22Rv1 (cell line): ENCODE measurements around the gene TMTC2.

Experiments
- H3K27ac ChIP-seq: fragments of 450-650 bp; 2 replicates; pipeline ENCODE4 v1.5.1; 2017
- ZFX ChIP-seq: fragments of 450-650 bp; IDR thresholded peaks from 2 replicates; pipeline ENCODE4 v1.6.1; 2017; ENCODE audit warnings: antibody characterized with exemption, borderline replicate concordance
- TF ChIP-seq, protein P1 (sequence below): fragments of 450-650 bp; IDR thresholded peaks from 2 replicates; pipeline ENCODE4 v1.5.1; 2017; ENCODE audit warnings: mild to moderate bottlenecking

TMTC2 gene

DNA sequence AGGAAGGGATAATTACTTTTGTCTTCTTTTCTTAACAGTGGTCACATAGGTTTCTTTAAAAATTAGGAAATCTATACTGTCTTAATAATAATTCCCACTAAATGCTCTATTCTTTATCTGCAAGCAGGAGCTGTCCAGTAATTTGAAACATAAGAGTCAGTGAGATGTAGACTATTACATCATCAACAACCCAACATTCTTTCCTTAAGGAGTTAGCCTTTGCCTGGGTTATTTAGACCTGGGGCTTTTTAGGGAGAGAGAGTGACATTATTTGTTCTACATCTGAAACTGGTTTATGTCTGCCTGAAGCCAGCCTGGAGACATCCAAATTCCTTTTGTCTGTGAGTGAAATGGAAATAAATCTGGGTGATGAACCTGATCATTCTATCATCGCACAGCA is 294.4 kb downstream of the TMTC2 start:
- TF ChIP-seq, protein P1, sequence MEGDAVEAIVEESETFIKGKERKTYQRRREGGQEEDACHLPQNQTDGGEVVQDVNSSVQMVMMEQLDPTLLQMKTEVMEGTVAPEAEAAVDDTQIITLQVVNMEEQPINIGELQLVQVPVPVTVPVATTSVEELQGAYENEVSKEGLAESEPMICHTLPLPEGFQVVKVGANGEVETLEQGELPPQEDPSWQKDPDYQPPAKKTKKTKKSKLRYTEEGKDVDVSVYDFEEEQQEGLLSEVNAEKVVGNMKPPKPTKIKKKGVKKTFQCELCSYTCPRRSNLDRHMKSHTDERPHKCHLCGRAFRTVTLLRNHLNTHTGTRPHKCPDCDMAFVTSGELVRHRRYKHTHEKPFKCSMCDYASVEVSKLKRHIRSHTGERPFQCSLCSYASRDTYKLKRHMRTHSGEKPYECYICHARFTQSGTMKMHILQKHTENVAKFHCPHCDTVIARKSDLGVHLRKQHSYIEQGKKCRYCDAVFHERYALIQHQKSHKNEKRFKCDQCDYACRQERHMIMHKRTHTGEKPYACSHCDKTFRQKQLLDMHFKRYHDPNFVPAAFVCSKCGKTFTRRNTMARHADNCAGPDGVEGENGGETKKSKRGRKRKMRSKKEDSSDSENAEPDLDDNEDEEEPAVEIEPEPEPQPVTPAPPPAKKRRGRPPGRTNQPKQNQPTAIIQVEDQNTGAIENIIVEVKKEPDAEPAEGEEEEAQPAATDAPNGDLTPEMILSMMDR = no peak
- no peak for TF ChIP-seq ZFX
- no peak overlapping the region for H3K27ac ChIP-seq

- H3K27ac ChIP-seq = no peak overlapping the region
- no peak for TF ChIP-seq ZFX
- TF ChIP-seq, protein P1 = no peak
Observed at GRCh38 chr12:82994117-82994516, 307.4 kb downstream of the TMTC2 start.

DNA sequence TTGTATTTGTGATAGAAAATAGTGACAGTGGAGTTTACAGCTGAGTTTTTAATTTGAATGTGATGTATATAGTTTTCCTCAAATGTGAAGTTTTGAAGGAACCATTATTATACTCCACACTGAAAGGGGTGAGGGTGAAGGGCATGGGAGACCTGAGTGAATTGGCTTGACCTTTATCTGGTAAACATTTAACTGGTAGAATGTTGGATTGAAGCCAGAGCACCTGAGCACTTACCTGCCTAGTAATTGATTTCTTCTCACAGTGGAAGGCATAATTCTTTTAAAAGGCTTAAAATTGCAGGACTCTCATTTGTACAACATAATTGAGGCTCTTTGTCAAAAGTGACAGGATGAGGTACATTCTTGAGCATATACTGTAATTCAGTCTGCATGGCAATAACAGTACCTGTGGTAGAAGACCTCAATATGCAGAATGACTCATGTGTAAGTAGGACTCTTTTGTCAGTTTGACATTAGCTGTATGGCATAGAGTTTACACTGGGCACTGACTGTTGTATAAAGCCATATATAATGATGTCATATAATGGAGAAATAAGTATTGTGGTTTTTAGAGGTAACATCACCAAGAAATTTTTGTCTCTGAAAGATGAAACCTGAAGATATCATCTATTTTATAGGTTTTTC is 309.6 kb downstream of the TMTC2 start:
- TF ChIP-seq ZFX = no peak
- TF ChIP-seq, protein P1 = no peak
- no peak overlapping the region for H3K27ac ChIP-seq

DNA sequence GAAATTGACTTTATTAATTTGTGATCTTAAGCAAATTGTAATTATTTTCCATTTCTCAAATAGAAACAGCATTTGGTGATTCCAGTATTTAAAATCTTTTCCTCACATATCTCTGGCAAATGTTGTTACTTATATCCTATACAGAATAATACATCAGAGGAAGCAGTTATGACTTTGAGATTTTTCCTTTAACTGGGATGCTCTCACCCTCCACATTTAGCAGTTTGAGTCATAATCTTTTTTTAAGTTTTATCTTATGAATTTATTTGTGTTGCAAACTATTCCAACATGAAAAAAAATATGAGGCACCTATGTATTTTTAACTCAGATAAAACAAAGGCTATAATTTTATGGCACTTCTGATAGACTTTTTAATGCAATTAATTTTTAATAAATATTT is 311.8 kb downstream of the TMTC2 start:
- no peak overlapping the region for H3K27ac ChIP-seq
- TF ChIP-seq, protein P1 = no peak
- no peak for TF ChIP-seq ZFX

- no peak for TF ChIP-seq ZFX
- TF ChIP-seq, protein P1 = no peak
- no peak overlapping the region for H3K27ac ChIP-seq
Observed at GRCh38 chr12:83003026-83003425, 316.3 kb downstream of the TMTC2 start.

- no peak overlapping the region for H3K27ac ChIP-seq
- TF ChIP-seq, protein P1 = no peak
- no peak for TF ChIP-seq ZFX
Observed at GRCh38 chr12:83005534-83006197, 319.0 kb downstream of the TMTC2 start.

- TF ChIP-seq, protein P1 = no peak
- TF ChIP-seq ZFX = no peak
- H3K27ac ChIP-seq = no peak overlapping the region
Observed at GRCh38 chr12:83008703-83009102, 322.0 kb downstream of the TMTC2 start.
